GM19455 (cell line): Measurements from ENCODE around the gene NPHP4.

Experiments
- ATAC-seq: cut with Tn5 transposase; IDR thresholded peaks from one replicate; pipeline ENCODE4 v1.9.1; 2021; ENCODE audit not compliant: unreplicated experiment

NPHP4 gene

DNA sequence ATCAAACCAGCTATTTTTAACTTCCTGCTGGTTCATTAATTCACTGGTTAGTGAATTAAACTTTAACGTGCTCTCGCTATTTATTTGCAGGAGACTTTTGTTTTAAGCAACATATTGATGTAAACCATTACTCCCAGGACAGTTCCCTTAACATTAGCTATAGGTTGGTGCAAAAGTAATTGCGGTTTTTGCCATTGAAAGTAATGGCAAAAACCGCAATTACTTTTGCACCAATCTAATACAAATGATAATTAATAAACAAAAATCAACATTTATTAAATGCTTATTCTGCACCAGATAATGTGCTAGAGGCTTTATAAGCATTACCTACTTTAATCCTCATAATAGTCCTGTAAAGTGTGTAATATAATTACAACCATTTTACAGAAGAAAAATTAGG is 176.5 kb downstream of the NPHP4 start:
- ATAC-seq = no peak

- ATAC-seq = no peak
Observed at GRCh38 chr1:5815211-5815610, 177.0 kb downstream of the NPHP4 start.

GRCh38 chr1:5814046-5814619 is 178.1 kb downstream of the NPHP4 start:
- ATAC-seq = no peak

- ATAC-seq = no peak
Observed at GRCh38 chr1:5813480-5813879, 178.7 kb downstream of the NPHP4 start.
